Nephron progenitor cell (in vitro differentiated cells): ENCODE results near the gene KLHL29.

ENCODE experiments used
- DNase-seq: peaks from one replicate; pipeline ENCODE4 v3.0.0; 2021
- H3K27ac Mint-ChIP-seq: 2 replicates; pipeline ENCODE4 v1.8.0; 2021; ENCODE audit warnings: mild to moderate bottlenecking, moderate library complexity, mixed read lengths
- H3K27me3 Mint-ChIP-seq: 2 replicates; pipeline ENCODE4 v1.8.0; 2021; ENCODE audit warnings: mild to moderate bottlenecking, low read depth, mixed read lengths; ENCODE audit not compliant: poor library complexity
- H3K36me3 Mint-ChIP-seq: 2 replicates; pipeline ENCODE4 v1.8.0; 2021; ENCODE audit warnings: low read depth, mixed read lengths
- H3K4me1 Mint-ChIP-seq: 2 replicates; pipeline ENCODE4 v1.8.0; 2021; ENCODE audit warnings: mixed read lengths
- H3K4me3 Mint-ChIP-seq: 2 replicates; pipeline ENCODE4 v1.8.0; 2021; ENCODE audit warnings: mild to moderate bottlenecking, moderate library complexity, mixed read lengths
- H3K9me3 Mint-ChIP-seq: 2 replicates; pipeline ENCODE4 v1.8.0; 2021; ENCODE audit warnings: mild to moderate bottlenecking, moderate library complexity, mixed read lengths
- TF ChIP-seq, protein P1 (sequence below): fragments of 200-600 bp; sonication (generic); IDR thresholded peaks from 2 replicates; pipeline ENCODE4 v1.5.0; 2021; ENCODE audit warnings: antibody characterized with exemption

The KLHL29 gene

GRCh38 chr2:23657371-23657770, 272.4 kb downstream of the KLHL29 start:
- Mint-ChIP-seq H3K4me3 (no peak overlapping the region), H3K9me3 (no peaks in the 10 kb centered on the region), H3K27ac (no peak overlapping the region), H3K36me3 (no peaks in the 10 kb centered on the region), H3K4me1 (peaks cover 28% of the 10 kb centered on the region), H3K27me3 (peaks cover 2% of the 10 kb centered on the region)
- TF ChIP-seq, protein P1, sequence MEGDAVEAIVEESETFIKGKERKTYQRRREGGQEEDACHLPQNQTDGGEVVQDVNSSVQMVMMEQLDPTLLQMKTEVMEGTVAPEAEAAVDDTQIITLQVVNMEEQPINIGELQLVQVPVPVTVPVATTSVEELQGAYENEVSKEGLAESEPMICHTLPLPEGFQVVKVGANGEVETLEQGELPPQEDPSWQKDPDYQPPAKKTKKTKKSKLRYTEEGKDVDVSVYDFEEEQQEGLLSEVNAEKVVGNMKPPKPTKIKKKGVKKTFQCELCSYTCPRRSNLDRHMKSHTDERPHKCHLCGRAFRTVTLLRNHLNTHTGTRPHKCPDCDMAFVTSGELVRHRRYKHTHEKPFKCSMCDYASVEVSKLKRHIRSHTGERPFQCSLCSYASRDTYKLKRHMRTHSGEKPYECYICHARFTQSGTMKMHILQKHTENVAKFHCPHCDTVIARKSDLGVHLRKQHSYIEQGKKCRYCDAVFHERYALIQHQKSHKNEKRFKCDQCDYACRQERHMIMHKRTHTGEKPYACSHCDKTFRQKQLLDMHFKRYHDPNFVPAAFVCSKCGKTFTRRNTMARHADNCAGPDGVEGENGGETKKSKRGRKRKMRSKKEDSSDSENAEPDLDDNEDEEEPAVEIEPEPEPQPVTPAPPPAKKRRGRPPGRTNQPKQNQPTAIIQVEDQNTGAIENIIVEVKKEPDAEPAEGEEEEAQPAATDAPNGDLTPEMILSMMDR: no peak
- no peak for DNase-seq

- TF ChIP-seq, protein P1: no peak
These were observed 273.0 kb downstream of the KLHL29 start for GRCh38 chr2:23657934-23658333.

DNA sequence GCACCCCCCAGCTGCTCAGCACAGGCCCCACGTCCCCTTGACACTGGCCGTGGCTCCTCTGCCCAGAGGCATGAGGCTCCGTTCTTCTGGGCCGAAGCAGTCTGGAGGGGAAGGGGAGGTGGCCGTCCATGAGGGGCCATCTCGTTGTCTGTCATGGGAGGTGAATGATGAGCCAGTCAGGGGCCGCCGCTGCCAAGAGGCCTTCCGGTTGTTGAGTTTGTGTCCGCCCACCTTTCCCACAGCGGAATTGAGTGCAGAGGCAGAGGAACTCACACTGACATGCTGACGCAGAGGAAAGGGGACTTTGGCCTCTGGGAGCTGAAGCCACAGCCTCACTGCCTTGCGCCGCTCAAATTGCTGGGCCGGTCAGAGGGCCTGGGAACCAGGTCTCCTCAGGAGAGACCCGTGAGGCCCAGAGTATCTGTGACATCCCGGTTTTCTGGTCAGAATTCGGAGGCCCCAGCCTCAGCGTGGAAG, 273.5 kb downstream of the KLHL29 start:
- peaks cover 28% of the 10 kb centered on the region for H3K4me1 Mint-ChIP-seq
- peaks cover 9% of the 10 kb centered on the region for H3K27me3 Mint-ChIP-seq
- H3K9me3 Mint-ChIP-seq: no peaks in the 10 kb centered on the region
- H3K36me3 Mint-ChIP-seq: no peaks in the 10 kb centered on the region
- H3K27ac Mint-ChIP-seq: peak overlapping the region; percentile 34
- TF ChIP-seq, protein P1: no peak
- DNase-seq: peak; percentile 60
- no peak overlapping the region for H3K4me3 Mint-ChIP-seq

More at GRCh38 chr2:23657934-23658333, 273.0 kb downstream of the KLHL29 start:
- H3K27ac Mint-ChIP-seq: no peak overlapping the region
- DNase-seq: no peak
- H3K4me3 Mint-ChIP-seq: no peak overlapping the region
- no peaks in the 10 kb centered on the region for H3K36me3 Mint-ChIP-seq
- H3K9me3 Mint-ChIP-seq: no peaks in the 10 kb centered on the region
- H3K4me1 Mint-ChIP-seq: peaks cover 28% of the 10 kb centered on the region
- H3K27me3 Mint-ChIP-seq: peaks cover 6% of the 10 kb centered on the region

DNA sequence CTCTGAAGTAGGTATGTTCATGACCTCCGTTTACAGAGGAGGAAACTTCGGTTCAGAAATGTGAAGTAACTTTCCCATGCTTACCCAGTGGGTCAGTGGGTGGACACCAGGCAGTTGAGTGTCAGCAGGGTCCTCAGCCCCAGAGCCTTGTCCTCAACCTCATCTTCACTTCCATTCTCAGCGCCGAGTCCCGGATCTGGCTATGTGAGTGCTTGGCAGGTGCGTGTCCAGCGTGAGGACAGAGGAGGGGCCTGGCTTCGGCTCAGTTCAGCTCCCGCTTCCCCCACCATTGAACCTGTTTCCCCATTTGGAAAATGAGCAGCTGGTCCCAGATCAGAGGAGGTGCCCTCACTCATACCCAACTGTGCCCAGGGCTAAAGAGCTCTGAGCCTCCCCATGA, 274.3 kb downstream of the KLHL29 start:
- H3K27me3 Mint-ChIP-seq: peaks cover 13% of the 10 kb centered on the region
- no peak overlapping the region for H3K27ac Mint-ChIP-seq
- TF ChIP-seq, protein P1: no peak
- peaks cover 28% of the 10 kb centered on the region for H3K4me1 Mint-ChIP-seq
- H3K4me3 Mint-ChIP-seq: no peak overlapping the region
- no peak for DNase-seq
- H3K36me3 Mint-ChIP-seq: no peaks in the 10 kb centered on the region
- H3K9me3 Mint-ChIP-seq: no peaks in the 10 kb centered on the region

DNA sequence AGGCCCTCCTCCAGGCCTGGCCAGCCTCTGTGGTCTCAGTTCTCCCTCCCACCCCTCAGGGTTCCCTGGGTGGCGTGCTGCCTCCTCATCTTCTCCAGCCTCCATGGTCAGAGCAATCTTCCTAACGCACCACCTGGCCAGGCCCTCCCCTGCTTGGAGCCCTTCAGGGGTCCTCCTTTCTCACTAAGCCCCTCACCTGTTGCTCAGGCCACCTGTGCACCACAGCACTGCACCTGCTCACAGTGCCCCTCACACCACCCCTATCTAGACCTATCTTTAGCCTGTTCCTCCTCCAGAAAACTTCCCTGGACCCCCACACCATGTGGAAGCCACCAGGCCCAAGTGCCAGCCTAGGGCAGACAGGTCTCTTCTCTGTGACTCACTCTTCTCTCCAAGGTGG, 274.8 kb downstream of the KLHL29 start:
- Mint-ChIP-seq H3K4me3 (no peak overlapping the region), H3K27ac (no peak overlapping the region), H3K27me3 (peaks cover 15% of the 10 kb centered on the region), H3K9me3 (no peaks in the 10 kb centered on the region), H3K4me1 (peaks cover 28% of the 10 kb centered on the region), H3K36me3 (no peaks in the 10 kb centered on the region)
- TF ChIP-seq, protein P1: no peak
- DNase-seq: no peak

- Mint-ChIP-seq H3K9me3 (no peaks in the 10 kb centered on the region), H3K4me1 (peaks cover 28% of the 10 kb centered on the region), H3K27ac (no peak overlapping the region), H3K36me3 (no peaks in the 10 kb centered on the region), H3K4me3 (no peak overlapping the region), H3K27me3 (peaks cover 15% of the 10 kb centered on the region)
- TF ChIP-seq, protein P1: no peak
- no peak for DNase-seq
These were observed 275.3 kb downstream of the KLHL29 start for GRCh38 chr2:23660237-23660636.
